CD4-positive, CD25-positive, alpha-beta regulatory T cell (primary cell): ENCODE data around the gene MSX1. TPM values are rescaled to one million over a fixed set of nuclear protein-coding genes. Genes with fewer than 3 reads are reported as not detected.

ENCODE experiments used
- ATAC-seq, 2 donors: fragments of 150-1000 bp; cut with Tn5 transposase; one replicate each; pipeline ENCODE4 v1.10.0; 2021; ENCODE audit warnings: low read depth in 2 of 2, moderate number of reproducible peaks in 2 of 2, moderate library complexity in 1 of 2
- DNase-seq, 3 donors: peaks; one replicate each; pipeline versions ENCODE4 v3.0.0 to v3.0.0-alpha.2; 2012 to 2022; ENCODE audit warnings: mixed read lengths in 1 of 3
- H3K27ac ChIP-seq: one replicate; pipeline ENCODE4 v1.7.0; 2013; ENCODE audit warnings: mild to moderate bottlenecking, low read length; ENCODE audit not compliant: insufficient read depth, poor library complexity, severe bottlenecking
- H3K27me3 ChIP-seq: one replicate; pipeline ENCODE4 v1.7.0; 2013; ENCODE audit warnings: low read length; ENCODE audit not compliant: control insufficient read depth, insufficient read depth
- H3K36me3 ChIP-seq: one replicate; pipeline ENCODE4 v1.7.0; 2013; ENCODE audit warnings: mild to moderate bottlenecking, low read length, moderate library complexity; ENCODE audit not compliant: control insufficient read depth, insufficient read depth
- H3K4me1 ChIP-seq: 2 replicates; pipeline ENCODE4 v1.7.0; 2013; ENCODE audit warnings: mild to moderate bottlenecking, low read length; ENCODE audit not compliant: insufficient read depth, control insufficient read depth, poor library complexity, severe bottlenecking
- H3K4me3 ChIP-seq: one replicate; pipeline ENCODE4 v1.7.0; 2013; ENCODE audit warnings: low read depth, mild to moderate bottlenecking, low read length, moderate library complexity
- H3K9me3 ChIP-seq, 2 experiments: 1 replicate in 1 of 2; 2 replicates in 1 of 2; pipeline ENCODE4 v1.7.0; 2013; ENCODE audit warnings: low read length in 2 of 2, mild to moderate bottlenecking in 1 of 2, moderate library complexity in 1 of 2; ENCODE audit not compliant: control insufficient read depth in 2 of 2
- H3K27ac Mint-ChIP-seq, 3 donors: one replicate each; pipeline ENCODE4 v1.8.0; 2020 to 2022; ENCODE audit warnings: mild to moderate bottlenecking in 3 of 3, mixed read lengths in 3 of 3, moderate library complexity in 2 of 3
- H3K27me3 Mint-ChIP-seq: one replicate; pipeline ENCODE4 v1.8.0; 2022; ENCODE audit warnings: mild to moderate bottlenecking, mixed read lengths
- H3K36me3 Mint-ChIP-seq: one replicate; pipeline ENCODE4 v1.8.0; 2020; ENCODE audit warnings: mixed read lengths
- H3K4me1 Mint-ChIP-seq, 4 donors: one replicate each; pipeline ENCODE4 v1.8.0; 2020 to 2022; ENCODE audit warnings: mixed read lengths in 4 of 4, mild to moderate bottlenecking in 1 of 4
- H3K4me3 Mint-ChIP-seq, 4 donors: one replicate each; pipeline ENCODE4 v1.8.0; 2020 to 2022; ENCODE audit warnings: mild to moderate bottlenecking in 4 of 4, mixed read lengths in 4 of 4, moderate library complexity in 3 of 4
- H3K9me3 Mint-ChIP-seq, 7 donors: one replicate each; pipeline ENCODE4 v1.8.0; 2020 to 2022; ENCODE audit warnings: mixed read lengths in 7 of 7, mild to moderate bottlenecking in 3 of 7, moderate library complexity in 2 of 7
- polyA plus RNA-seq, 4 donors: library from polyadenylated mRNA; unstranded; fragments of 300-500 nt; fragmentation: Illumina TruSeq; gene quantifications; one replicate each; pipeline ENCODE4 v1.2.3, GENCODE V29; 2021
- total RNA-seq: library from RNA; stranded (reverse); gene quantifications from one replicate; pipeline ENCODE4 v1.2.3, GENCODE V29; 2022

The MSX1 gene
- total and polyA plus RNA-seq, 5 donors from 2014 or later = 0.32 to 0.54 TPM; not detected in 3

DNA sequence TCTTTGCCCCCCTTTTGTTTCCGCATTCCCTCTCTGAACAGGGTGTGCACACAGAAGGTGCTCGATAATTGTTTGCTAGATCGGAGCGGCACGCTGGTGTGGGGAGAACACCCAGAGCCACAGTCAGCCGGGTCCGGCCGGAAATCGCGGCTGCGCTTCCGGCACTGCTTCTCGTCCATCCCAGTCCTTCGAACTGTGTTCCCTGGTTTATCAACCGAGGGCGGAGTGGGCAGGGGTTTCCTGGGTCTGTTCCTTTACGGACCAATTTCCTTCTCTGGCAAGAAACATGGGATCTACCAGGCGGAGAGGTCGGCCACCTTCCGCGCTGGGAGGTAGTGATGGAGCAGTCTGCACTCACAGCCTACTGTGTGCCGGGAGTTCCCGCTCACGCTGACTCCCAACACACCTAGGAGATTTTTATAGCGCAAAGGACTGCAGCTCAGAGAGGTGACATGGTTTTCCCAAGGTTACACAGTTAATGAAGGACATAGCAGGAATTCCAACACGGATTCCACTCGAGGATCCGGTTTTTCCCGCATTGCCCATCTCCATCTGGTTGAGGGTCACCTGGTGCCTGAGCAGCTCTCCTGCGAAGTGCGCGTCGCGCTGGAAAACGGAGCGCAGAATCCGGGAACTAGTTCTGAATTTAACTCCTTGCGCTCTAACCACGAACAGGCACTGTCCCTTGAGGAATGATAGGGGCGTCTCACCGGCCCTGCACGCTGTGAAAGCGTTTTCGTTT is 6.8 kb downstream of the MSX1 start:
- peak overlapping the region in 3 of 4 donors; percentile 59 to 87 (median 66) for H3K4me3 Mint-ChIP-seq
- peaks cover 14% of the 10 kb centered on the region for H3K4me1 ChIP-seq
- H3K27ac Mint-ChIP-seq = peak overlapping the region in 1 of 3 donors; percentile 86

GRCh38 chr4:4866866-4867374 is 7.5 kb downstream of the MSX1 start:
- no peaks in the 10 kb centered on the region for H3K36me3 Mint-ChIP-seq
- peaks cover 71% of the 10 kb centered on the region for H3K27me3 Mint-ChIP-seq
- H3K4me3 Mint-ChIP-seq = peak overlapping the region in 3 of 4 donors; percentile 54 to 73 (median 66)
- Histone ChIP-seq H3K4me3 (no peak overlapping the region), H3K36me3 (no peaks in the 10 kb centered on the region), H3K4me1 (peaks cover 17% of the 10 kb centered on the region), H3K9me3 (no peaks in the 10 kb centered on the region), H3K27ac (no peak overlapping the region), H3K27me3 (peaks cover 45% of the 10 kb centered on the region)
- H3K27ac Mint-ChIP-seq = no peak overlapping the region
- H3K9me3 Mint-ChIP-seq = peaks cover 0 to 1% (median 0%) of the 10 kb centered on the region in 7 donors
- DNase-seq = no peak
- peaks cover 0 to 22% (median 8%) of the 10 kb centered on the region in 4 donors for H3K4me1 Mint-ChIP-seq
- no peak for ATAC-seq

More for the DNA sequence above, 6.8 kb downstream of the MSX1 start:
- ATAC-seq (no peak), DNase-seq (no peak)
- no peak overlapping the region for H3K27ac ChIP-seq
- H3K27me3 ChIP-seq = peaks cover 47% of the 10 kb centered on the region
- peaks cover 0 to 27% (median 9%) of the 10 kb centered on the region in 4 donors for H3K4me1 Mint-ChIP-seq
- H3K4me3 ChIP-seq = peak overlapping the region; percentile 32
- H3K9me3 Mint-ChIP-seq = peaks cover 0 to 1% (median 0%) of the 10 kb centered on the region in 7 donors
- H3K9me3 ChIP-seq = no peaks in the 10 kb centered on the region
- H3K36me3 Mint-ChIP-seq = no peaks in the 10 kb centered on the region
- peaks cover 71% of the 10 kb centered on the region for H3K27me3 Mint-ChIP-seq
- H3K36me3 ChIP-seq = no peaks in the 10 kb centered on the region

- peaks cover 0 to 1% (median 0%) of the 10 kb centered on the region in 7 donors for H3K9me3 Mint-ChIP-seq
- Histone ChIP-seq H3K27ac (no peak overlapping the region), H3K36me3 (no peaks in the 10 kb centered on the region), H3K4me1 (peaks cover 18% of the 10 kb centered on the region), H3K27me3 (peaks cover 40% of the 10 kb centered on the region), H3K4me3 (no peak overlapping the region), H3K9me3 (no peaks in the 10 kb centered on the region)
- peaks cover 71% of the 10 kb centered on the region for H3K27me3 Mint-ChIP-seq
- DNase-seq = no peak
- H3K4me1 Mint-ChIP-seq = peaks cover 0 to 22% (median 9%) of the 10 kb centered on the region in 4 donors
- H3K36me3 Mint-ChIP-seq = no peaks in the 10 kb centered on the region
- no peak overlapping the region for H3K27ac Mint-ChIP-seq
- no peak overlapping the region for H3K4me3 Mint-ChIP-seq
- no peak for ATAC-seq
Observed at GRCh38 chr4:4867375-4868039, 8.0 kb downstream of the MSX1 start.

DNA sequence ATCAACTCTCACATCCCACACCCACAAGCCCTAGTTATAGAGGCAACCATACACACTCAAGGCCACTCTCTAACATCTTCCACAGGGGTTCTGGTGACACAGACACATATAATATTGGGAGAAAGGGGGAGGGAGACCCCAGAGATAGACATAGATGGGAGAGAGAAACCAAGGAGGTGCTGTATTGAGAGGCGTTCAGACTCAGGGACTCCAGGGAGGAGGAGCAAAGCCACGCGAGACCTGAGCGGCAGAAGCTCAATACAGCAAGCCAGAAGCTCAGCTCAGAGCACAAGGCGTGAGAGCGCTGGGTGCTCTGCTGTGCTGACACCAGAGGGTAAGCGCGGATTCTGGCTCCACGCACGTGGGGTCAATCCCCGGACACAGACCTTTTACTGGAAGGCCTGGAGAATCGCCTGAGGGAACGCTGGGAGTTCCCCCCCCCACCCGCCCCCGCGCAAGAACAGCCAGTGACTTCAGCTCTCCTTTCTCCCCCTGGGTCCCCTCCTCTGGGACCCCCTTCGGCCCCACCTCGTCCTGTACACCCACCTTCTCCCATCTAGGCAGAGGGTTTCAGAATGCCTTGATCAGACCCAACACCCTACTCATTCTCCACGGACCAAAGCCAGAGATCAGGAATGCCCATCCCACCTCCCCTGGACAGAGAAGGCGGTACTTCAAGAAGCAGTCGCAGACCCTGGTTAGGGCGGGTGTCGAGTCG is 8.7 kb downstream of the MSX1 start:
- peaks cover 39% of the 10 kb centered on the region for H3K27me3 ChIP-seq
- peaks cover 0 to 24% (median 9%) of the 10 kb centered on the region in 4 donors for H3K4me1 Mint-ChIP-seq

DNA sequence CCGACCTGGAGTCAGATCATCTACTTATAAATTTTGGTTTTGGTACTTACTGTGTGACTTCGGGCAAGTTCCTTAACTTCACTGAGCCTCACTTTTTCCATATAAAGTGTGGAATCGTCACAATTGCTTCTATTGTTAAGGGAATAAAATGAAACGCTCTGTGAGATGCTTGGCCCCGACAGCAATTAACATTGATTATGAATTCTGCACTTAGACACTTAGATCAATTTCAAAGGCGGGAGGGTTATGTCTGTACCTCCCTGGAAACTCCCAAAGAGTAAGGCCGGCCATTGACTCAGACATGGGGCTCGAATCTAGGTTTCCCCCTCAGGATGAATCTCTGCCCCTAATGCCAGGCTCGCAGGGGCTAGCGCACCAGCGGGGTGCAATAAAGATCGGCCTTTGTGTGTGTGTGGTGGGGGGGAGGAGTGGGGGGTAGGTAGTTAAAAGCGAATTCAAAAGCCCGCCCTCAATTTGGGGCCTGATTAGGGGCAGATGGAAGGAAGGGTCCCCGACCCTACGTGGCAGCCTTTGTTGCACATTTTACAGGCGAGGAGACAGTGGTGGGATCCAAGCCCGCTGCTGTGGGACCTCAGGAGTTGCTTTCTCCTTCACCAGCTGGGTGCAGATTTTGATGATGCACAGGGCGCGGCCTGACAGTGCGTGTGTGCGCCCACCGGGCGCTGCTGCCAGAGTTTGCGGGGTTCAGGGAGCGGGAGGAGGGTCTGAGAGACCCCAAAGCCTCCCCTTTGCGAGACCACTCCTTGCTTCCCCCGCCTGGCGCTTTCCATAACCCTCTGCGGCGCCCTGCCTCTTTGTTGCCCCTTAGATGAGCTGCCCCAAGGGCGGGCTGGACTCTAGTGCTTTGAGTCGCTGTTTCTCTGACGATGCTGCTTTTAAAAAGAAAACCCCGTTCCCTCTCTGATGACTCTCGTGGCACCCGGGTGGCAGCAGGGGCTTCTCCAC is 9.6 kb downstream of the MSX1 start:
- H3K4me3 Mint-ChIP-seq = peak overlapping the region in 1 of 4 donors; percentile 72
- DNase-seq (no peak), ATAC-seq (no peak)
- no peaks in the 10 kb centered on the region for H3K36me3 ChIP-seq
- H3K4me1 ChIP-seq = peaks cover 18% of the 10 kb centered on the region
- peaks cover 0 to 2% (median 0%) of the 10 kb centered on the region in 7 donors for H3K9me3 Mint-ChIP-seq
- H3K27ac ChIP-seq = no peak overlapping the region
- no peak overlapping the region for H3K4me3 ChIP-seq
- H3K36me3 Mint-ChIP-seq = no peaks in the 10 kb centered on the region
- no peak overlapping the region for H3K27ac Mint-ChIP-seq
- H3K27me3 ChIP-seq = peaks cover 34% of the 10 kb centered on the region
- H3K27me3 Mint-ChIP-seq = peaks cover 68% of the 10 kb centered on the region
- H3K9me3 ChIP-seq = no peaks in the 10 kb centered on the region
- H3K4me1 Mint-ChIP-seq = peaks cover 0 to 25% (median 9%) of the 10 kb centered on the region in 4 donors

More for the DNA sequence above, 8.7 kb downstream of the MSX1 start:
- no peaks in the 10 kb centered on the region for H3K36me3 Mint-ChIP-seq
- ATAC-seq (no peak), DNase-seq (no peak)
- peak overlapping the region in 1 of 4 donors; percentile 72 for H3K4me3 Mint-ChIP-seq
- H3K9me3 Mint-ChIP-seq = peaks cover 0 to 2% (median 0%) of the 10 kb centered on the region in 7 donors
- peaks cover 68% of the 10 kb centered on the region for H3K27me3 Mint-ChIP-seq
- H3K9me3 ChIP-seq = no peaks in the 10 kb centered on the region
- no peaks in the 10 kb centered on the region for H3K36me3 ChIP-seq
- no peak overlapping the region for H3K4me3 ChIP-seq
- H3K4me1 ChIP-seq = peaks cover 18% of the 10 kb centered on the region
- H3K27ac Mint-ChIP-seq = no peak overlapping the region
- H3K27ac ChIP-seq = no peak overlapping the region

GRCh38 chr4:4869731-4870571 is 10.5 kb downstream of the MSX1 start:
- peaks cover 0 to 3% (median 0%) of the 10 kb centered on the region in 7 donors for H3K9me3 Mint-ChIP-seq
- H3K27ac Mint-ChIP-seq = no peak overlapping the region
- Histone ChIP-seq H3K4me3 (no peak overlapping the region), H3K4me1 (peaks cover 18% of the 10 kb centered on the region), H3K27ac (no peak overlapping the region), H3K27me3 (peaks cover 35% of the 10 kb centered on the region), H3K9me3 (no peaks in the 10 kb centered on the region), H3K36me3 (no peaks in the 10 kb centered on the region)
- ATAC-seq (no peak), DNase-seq (no peak)
- no peaks in the 10 kb centered on the region for H3K36me3 Mint-ChIP-seq
- H3K27me3 Mint-ChIP-seq = peaks cover 68% of the 10 kb centered on the region
- peaks cover 0 to 25% (median 9%) of the 10 kb centered on the region in 4 donors for H3K4me1 Mint-ChIP-seq
- H3K4me3 Mint-ChIP-seq = no peak overlapping the region
